Fibroblast of skin of right quadriceps (primary cell): ENCODE results near the gene RPS2.

Experiments
- DNase-seq: peaks from one replicate; pipeline ENCODE4 v3.0.0-alpha.2; 2013

The RPS2 gene

DNA sequence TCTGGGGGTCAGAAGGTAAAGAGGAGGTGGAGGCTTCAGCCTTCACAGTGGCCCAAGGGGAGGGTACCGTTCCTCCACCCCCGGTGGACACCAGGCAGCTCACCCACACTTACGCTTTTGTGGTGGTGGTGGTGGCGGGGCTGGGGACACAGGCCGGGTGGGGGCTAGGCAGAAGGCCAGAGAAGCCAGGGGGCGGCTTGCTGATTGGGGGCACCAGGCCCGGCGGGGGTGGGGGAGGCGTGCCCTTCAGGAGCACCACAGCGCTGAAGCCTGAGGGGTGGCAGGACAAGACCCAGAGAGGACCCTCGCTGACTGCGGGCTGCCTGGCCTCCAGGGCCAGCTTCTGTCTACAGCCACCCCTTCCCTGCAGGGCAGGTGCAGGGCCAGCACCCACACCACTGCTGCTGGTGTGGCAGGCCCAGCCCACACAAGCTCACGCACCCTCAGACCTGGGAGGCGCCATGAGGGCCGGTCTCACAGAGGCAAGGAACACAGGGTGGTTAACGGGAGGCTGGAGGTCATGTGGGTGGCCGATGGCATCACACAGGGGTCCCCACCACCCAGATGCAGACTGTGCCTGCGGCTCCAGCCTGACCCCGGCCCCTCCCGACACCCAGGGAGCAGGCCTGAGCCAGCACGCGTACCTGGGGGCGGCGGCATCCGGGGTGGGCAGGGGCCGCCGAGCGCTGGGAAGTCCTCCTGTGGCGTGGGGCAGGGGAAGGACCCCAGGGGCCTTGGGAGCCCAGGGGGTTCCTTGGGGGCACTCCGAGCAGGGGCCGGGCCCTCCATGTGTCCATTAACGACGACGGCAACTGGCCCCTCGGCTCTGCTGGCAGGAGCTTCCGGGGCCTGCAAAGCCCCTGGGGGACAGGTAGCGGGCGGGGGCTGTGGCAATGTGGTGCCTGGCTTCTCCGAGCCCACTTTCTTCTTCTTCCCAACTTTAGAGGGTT lies 34.5 kb upstream of the RPS2 start:
- DNase-seq = no peak

DNA sequence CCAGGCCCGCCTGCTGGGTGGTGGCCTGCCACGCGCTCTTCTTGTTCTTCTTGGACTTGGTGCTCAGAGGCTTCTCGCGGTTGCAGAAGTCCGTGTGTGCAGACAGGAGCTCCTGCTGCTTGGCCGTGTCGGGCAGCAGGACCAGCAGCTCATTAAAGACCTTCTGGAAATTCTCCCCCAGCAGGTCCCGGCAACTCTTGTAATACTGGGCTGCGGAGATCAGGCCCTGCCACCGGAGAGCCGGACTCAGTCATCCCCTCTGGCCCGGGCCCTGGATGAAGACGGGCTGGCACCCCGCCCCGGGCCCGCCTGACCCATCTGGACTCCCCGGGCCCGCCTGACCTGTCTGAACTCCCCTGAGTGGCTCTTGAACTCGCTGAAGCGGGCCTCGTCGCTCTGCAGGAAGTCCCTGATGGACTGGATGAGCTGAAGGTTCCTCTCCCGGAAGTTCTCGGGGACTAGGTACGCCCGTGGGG lies 33.8 kb upstream of the RPS2 start:
- no peak for DNase-seq

DNA sequence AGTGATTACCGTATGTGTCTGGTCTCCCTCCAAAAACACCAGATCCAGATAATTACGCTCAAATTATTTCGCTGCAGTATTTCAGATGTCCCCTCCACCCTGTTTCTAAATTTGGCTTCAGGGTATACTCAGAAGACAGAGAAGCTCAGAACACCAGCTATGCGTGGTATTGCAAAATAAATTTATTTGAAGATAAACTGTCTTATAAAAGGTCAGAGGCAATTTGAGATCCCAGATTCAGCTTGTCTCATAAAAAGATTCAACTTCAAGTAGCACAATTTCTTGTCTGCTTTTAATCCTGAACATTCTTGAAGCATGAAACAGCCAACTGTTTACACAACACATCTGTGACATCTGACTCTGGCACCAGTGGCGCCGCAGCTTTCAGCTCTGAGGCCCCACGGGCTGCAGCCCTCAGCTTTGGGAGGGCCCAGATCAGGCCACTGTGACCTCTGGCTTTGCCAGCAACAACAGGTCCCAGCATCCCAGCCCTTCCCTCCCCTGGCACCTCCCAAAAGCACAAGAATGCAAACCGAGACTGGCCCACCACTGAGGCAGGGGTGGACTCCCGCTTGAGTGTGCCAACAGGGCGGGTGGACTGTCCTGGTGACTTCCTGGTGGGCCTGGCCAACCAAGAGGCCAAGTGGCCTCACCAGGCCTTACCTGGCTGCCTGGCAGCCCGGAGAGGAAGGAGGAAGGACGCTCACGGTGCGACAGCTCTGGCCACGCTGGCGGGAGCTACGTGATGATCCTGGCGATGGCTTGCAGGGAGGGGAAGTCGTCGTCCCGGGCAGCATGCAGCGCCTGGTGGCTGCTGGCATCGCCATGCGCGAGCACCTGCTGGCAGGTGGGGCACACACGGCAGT lies 33.1 kb upstream of the RPS2 start:
- no peak for DNase-seq

DNA sequence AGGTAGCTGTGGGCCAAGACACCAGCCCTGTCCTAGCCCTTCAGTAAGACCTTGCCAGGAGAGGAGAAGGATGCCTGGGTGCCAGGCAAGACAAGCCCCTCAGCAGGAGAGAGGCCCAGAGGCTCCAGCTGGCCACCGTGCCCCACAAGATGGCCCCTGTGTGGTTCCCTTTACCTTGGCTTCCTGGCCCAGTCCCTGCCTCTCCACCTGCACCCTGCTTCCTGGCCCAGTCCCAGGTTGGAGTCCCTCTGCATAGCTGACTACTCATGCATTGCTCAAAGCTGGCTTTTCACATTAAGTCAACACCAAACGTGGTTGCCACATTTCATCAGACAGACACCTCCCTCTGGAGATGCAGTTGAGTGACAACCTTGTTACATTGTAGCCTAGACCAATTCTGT lies 29.1 kb upstream of the RPS2 start:
- no peak for DNase-seq

DNA sequence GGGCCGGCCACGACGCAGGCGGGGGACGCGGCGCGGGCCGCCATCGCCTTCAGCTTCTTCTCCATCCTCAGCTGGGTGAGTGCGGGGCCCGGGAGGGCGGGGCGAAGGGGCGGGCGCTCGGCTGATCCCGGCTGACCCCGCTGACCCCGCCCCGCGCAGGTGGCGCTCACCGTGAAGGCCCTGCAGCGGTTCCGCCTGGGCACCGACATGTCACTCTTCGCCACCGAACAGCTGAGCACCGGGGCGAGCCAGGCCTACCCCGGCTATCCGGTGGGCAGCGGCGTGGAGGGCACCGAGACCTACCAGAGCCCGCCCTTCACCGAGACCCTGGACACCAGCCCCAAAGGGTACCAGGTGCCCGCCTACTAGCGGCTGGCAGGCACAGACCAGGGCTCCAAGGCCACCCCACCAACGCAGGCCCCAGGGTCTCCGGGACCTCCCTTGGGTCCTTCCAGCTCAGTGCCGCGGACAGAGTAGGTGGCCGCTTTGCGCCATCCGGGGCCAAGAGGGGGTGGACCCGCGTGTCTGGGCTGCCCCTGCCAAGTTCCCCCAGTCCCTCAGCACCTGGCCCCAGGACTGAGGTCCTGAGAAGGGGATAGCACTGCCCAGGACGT lies 28.2 kb upstream of the RPS2 start:
- DNase-seq = no peak

DNA sequence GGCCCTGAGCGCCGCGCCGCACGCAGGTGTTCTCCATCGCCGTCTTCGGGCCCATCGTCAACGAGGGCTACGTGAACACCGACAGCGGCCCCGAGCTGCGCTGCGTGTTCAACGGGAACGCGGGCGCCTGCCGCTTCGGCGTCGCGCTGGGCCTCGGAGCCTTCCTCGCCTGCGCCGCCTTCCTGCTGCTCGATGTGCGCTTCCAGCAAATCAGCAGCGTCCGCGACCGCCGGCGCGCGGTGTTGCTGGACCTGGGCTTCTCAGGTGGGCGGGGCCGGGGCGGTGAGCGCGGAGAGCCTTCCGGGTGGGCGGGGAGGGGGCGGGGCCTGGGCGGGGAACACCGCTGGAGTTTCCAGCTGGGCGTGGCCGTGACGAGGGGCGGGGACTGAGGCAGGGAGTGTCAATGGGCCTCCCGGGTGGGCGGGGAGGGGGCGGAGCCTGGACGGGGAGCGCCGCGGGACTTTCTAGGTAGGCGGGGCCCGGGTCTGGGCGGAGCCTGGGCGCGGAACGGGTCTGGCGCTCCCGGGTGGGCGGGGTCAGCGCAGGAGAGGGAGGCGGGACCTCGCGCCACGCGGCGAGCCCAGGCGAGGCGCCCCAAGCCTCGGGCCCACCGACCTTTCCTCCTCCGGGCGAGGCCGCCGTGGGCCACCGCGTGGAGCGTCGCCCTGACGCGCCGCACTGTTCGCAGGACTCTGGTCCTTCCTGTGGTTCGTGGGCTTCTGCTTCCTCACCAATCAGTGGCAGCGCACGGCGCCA lies 27.5 kb upstream of the RPS2 start:
- DNase-seq = peak; percentile 92

DNA sequence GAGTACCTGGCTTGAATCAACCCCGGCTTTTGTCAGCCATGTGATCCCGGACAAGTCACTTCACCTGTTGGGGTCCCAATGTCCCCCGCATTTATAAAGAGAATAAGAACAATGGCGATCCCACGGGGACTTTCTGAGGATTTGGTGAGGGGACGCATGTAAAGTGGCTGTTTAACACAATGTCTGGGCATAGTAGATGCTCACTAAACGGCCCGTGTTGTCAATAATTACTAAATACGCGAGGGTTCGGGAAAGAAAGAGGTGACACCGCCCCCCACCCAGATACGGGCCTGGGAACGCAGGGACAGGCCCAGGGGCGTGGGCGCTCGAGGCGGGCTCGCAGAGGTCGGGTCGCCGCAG lies 26.9 kb upstream of the RPS2 start:
- no peak for DNase-seq

DNA sequence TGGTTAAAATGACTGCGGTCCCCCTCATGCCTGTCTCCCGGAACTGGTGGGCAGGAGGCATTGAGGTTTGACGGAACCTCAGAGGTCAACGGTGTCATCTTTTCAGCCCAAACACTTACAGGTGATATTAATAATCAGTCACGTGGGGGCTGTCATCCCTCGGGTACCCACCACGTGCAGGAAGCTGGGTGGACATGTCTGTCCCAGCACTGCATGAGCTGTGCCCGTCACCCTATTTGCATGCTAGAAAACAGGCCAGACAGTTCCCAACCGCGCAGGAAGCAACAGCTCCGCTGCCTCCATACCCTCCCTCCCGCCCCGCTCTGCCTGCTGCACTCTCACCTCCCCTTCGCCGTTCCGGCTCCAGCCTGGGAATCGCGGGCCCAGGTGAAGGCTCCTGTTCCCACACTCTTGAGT lies 26.5 kb upstream of the RPS2 start:
- DNase-seq = no peak

DNA sequence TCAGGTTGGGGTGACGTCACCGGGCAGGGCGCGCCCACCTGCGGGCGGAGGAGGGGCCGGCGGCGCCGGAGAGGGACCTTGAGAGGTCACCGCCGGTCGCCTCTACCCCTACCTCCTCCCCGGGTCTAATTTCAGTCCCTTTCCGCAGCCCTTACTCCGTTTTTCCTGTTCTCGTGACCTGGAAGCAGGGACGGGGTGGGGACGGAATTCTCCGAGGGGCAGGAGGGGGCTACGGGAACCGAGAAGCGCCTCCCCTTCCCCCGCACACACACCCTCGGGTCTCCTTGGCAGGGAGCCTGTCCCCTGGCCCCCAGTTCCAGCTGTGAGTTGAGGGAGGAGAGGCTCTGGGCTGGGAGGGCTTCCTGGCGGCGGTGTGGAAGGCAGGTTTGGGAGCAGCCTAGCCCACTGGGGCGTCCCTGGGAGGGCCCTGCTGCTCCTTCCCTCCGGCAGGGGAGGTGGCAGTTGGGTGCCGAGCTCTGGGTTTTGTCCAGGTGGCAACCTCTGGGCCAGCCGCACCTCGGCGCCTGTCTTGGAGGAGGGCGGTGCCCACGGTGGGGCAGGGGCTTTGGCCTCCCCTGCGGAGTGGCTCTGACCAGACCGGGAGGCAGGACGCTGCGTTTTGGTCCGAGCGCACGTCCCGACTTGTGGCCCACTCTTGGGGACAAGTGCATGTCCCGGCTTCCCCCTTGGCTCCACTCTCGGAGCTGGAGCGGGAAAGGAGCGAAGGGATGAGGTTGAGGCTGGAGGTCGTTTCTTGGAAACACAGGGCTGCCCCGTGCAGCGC lies 25.9 kb upstream of the RPS2 start:
- no peak for DNase-seq

DNA sequence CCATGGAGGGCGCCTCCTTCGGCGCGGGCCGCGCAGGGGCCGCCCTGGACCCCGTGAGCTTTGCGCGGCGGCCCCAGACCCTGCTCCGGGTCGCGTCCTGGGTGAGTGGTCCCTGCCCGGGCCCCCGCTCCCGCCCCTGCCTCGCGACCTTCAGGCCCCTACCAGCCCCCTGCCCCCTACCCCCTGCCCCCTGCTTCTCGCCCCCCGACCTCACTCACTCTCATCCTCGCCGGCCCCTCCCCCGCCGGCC lies 25.4 kb upstream of the RPS2 start:
- DNase-seq = no peak

DNA sequence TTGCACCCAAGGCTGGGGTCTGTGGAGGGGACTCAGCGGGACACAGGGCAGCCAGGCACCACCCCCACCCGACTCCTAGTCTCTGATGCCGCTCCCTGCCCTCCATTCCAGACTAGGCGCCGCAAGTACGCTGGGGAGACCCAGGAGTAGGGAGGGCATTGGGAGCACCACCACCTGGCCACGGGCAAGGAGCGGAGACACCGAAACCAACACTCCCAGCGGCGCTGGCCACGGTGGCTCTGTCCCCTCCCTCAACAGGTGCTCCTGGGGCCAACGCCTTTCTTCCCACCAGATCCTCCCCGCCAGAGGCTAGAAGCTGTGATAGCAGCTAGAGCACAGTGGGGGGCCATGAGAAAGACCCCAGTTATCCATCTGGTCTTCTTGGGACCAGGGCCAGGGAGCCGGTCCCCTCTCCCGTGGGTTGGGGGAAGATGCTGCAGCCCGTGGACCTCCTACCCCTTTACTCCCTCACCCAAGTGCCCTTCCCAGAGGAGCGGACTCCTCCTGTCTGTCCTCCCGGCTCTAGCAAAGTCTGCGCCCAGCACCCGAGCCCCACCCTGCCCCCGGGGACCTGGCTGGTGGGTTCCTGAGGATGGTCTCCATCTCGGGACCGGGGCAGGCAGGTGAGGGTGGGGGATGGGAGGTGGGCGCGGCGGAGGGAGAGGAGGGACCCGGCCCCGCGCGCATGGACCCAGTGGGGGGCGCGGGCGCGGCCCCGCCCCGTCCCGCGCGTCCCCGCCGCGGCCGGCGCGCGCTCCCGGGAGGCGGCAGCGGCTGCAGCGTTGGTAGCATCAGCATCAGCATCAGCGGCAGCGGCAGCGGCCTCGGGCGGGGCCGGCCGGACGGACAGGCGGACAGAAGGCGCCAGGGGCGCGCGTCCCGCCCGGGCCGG lies 24.8 kb upstream of the RPS2 start, which contains the start of gene SYNGR3:
SYNGR3 (plus strand) TSS at position 762 of the 892 bp plus-strand sequence. CDS start 133 bp downstream, outside the sequence.
- no peak for DNase-seq

DNA sequence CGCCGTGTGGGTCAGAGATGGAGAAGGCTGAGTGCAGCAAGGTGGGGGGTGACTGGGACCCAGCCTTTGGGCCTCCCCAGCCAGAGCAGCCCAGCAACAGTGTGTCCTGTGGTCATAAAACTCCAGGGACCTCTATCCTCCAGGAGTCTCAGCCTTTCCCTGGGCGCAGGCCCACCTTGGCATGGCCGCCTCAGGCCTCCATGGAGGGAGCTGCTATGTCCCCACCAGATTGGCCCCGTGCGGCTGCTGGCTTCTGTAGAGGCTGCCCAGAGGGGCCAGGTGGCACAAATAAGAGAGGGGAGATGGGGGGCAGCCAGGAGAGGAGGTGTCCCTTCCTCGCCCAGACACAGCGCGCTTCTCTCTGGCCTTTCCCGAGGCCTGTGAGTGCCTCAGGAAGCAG lies 22.6 kb upstream of the RPS2 start:
- no peak for DNase-seq

DNA sequence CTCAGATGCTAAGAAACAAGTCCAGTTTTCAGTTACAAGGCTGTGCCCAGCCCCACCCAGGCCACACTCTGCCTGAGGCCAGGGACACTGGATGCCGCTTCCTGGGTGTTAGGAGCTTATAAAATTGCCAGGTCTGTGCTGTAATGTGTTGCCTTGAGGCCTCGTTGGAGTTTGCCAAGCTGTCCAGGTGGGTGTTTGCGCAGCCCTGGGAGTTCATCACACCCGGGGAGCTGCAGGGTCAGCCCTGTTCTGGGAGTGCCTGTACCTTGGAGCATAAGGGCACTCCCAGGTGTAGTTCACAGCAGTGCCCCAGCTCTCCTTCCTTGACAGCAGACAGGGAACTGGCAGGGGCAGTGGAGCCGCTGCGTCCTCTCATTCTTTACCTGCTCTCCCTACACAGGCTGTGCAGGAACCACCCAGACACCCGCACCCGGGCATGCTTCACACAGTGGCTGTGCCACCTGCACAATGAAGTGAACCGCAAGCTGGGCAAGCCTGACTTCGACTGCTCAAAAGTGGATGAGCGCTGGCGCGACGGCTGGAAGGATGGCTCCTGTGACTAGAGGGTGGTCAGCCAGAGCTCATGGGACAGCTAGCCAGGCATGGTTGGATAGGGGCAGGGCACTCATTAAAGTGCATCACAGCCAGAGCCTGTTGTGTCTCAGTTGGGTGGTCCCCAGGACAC lies 21.0 kb upstream of the RPS2 start:
- DNase-seq = no peak

DNA sequence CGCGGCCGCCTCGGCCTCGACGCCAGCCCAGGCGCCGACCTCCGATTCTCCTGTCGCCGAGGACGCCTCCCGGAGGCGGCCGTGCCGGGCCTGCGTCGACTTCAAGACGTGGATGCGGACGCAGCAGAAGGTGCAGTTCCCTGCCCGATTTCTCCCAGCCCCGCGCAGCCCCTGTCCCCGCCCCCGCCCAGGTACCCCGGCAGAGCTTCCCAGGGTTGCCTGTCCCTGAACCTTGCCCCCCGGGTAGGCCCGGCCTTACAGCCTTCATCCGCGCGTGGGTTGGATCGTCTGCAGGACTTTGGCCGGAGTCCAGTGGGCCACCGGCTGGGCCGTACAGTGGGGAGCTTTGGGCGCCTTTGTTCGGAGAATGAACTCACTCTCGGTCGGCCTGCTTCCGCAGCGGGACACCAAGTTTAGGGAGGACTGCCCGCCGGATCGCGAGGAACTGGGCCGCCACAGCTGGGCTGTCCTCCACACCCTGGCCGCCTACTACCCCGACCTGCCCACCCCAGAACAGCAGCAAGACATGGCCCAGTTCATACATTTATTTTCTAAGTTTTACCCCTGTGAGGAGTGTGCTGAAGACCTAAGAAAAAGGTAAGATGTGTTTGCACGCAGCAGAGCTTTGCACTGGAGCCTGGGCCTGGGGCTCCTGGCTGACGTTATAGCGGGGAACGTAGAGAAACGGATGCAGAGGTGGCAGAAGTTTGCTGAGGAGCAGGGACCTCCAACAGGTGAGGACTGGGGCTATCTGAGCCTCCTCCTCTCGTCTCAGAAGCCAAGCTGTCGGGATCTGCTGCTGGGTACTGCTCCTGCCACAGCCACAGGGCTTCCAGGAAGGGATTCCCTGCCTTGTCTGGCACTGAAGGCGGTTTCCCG lies 20.0 kb upstream of the RPS2 start:
- no peak for DNase-seq

DNA sequence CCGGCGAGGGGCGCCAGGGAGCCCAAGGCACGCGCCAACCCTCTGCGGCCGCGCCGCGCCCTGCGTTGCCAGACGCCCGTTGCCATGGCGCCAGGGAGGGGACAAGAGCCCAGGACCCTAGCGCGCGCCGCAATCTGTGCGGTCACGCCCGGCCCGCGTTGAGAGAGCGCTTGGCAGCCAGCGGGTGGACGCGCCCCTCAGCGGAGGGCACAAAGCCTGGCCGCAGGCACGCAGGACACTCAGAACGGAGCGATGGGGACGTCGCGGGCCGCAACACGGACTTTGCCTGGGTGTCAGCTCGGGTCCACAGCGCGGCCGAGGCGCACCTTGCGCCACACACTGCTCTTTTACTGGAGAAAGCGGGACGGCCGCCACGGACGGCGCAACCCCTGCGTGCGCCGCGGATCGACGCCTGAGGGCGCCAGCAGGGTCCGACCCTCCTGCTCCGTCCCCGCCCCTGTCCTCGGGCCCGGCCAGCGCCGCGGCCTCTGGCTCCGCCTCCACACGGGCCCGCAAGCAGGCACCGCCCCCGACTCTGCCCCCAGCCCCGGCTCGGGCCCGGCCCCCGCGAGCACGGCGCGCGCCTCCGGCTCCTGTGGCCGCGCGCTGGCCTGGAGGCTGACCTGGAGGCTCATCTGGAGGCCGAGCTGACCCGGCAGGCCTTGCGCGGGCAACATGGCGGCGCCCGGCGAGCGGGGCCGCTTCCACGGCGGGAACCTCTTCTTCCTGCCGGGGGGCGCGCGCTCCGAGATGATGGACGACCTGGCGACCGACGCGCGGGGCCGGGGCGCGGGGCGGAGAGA lies 19.1 kb upstream of the RPS2 start, which contains the start of gene GFER:
GFER (plus strand) TSS at position 650 of the 803 bp plus-strand sequence; CDS start at position 676, 26 bp downstream.
- peak; percentile 91 for DNase-seq

DNA sequence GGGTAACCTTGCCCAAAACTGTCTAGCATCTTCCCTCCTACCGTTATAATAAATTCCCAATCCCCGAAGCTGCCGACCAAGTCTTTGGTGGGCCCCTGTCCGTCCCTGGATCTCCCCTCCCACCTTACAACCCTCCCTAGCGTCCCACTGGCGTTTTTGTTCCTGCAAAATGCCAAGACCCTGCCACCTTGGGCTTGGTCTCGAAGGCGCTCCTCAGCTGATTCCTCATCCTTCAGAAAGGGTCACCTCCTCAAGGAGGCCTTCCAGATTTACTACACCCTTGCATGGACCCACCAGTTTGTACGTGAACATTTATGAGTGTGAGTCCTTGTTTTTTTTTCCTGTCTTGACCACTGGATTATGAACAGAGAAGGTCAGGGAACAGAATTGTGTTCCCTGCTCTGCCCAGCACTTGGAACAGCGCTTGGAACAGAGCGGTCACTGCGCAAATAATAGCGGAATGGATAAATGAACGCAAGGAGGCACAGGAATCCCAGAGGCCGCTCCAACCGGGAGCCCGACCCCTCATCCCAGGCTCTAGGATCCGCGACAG lies 18.4 kb upstream of the RPS2 start:
- no peak for DNase-seq

DNA sequence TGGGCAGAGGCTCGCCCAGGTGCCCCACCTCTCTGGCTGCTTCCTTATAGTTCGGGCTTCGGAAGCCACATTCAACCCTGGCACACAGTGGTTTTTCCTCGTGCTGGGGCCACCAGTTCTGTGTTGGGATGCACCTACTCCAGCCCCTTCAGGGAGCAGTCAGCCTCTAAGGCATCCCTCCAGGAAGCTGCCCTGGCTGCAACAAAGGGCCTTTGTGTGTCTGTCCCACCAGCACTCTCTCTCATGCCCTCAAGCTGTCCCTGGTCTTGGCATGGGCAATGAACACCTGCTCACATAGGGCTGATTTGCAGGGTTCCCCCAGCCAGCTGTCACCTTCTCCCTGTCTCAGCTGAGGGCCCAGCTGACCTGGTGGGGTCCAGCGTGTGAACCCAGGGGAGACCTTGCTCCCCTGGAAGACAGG lies 17.4 kb upstream of the RPS2 start:
- DNase-seq = no peak

DNA sequence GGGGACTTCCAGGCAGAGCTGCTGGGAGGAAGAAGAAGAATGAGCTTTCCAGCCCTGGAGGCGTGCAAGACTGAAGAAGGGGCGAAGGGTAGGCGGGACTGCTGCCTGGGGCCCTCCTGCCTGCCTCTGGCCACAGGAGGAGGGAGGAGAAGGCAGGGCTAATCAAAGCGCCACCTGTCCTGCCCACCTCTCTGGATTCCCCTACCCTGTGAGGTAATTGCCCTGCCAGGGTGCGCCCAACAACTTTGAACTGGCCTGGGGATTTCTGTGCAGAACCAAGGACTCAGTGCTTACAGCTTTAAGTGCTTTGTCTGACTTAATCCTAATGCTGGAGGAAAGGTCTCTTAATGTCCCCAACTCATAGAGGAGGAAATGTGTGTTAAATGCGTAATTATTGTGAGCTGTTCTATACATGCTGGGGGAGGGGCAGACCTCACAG lies 16.8 kb upstream of the RPS2 start, which contains the start of gene NOXO1:
NOXO1 (minus strand) TSS at position 72 of the 439 bp plus-strand sequence. CDS start 290 bp downstream, outside the sequence.
- no peak for DNase-seq
